Loucy (cell line): ENCODE measurements around the gene PCBP3.

Source experiments
- H2AFZ ChIP-seq: fragments of 200-600 bp; sonication (generic); 2 replicates; pipeline ENCODE4 v1.6.0; 2016; ENCODE audit warnings: antibody characterized with exemption, mild to moderate bottlenecking, low read length, moderate library complexity
- H3F3A ChIP-seq: fragments of 200-600 bp; 2 replicates; pipeline ENCODE4 v1.6.0; 2016; ENCODE audit warnings: antibody characterized with exemption, low read depth, mild to moderate bottlenecking
- H3K27me3 ChIP-seq: fragments of 200-600 bp; sonication (generic); 2 replicates; pipeline ENCODE4 v1.6.1; 2014; ENCODE audit warnings: low read length, mild to moderate bottlenecking; ENCODE audit not compliant: insufficient read depth, poor library complexity, severe bottlenecking
- H3K36me3 ChIP-seq: fragments of 200-600 bp; sonication (generic); 2 replicates; pipeline ENCODE4 v1.6.1; 2016; ENCODE audit warnings: low read length; ENCODE audit not compliant: insufficient read depth
- H3K4me1 ChIP-seq: fragments of 200-600 bp; sonication (generic); 2 replicates; pipeline ENCODE4 v1.5.1; 2014; ENCODE audit warnings: low read length, mild to moderate bottlenecking; ENCODE audit not compliant: insufficient read depth, poor library complexity, severe bottlenecking
- H3K4me2 ChIP-seq: fragments of 200-600 bp; sonication (generic); 2 replicates; pipeline ENCODE4 v1.6.0; 2014; ENCODE audit warnings: antibody characterized with exemption, low read length, low read depth, mild to moderate bottlenecking; ENCODE audit not compliant: poor library complexity, severe bottlenecking
- H3K4me3 ChIP-seq: fragments of 200-600 bp; sonication (generic); 2 replicates; pipeline ENCODE4 v1.5.1; 2014; ENCODE audit warnings: low read length, mild to moderate bottlenecking, mixed read lengths; ENCODE audit not compliant: poor library complexity, severe bottlenecking
- H3K79me2 ChIP-seq: fragments of 200-600 bp; sonication (generic); 2 replicates; pipeline ENCODE4 v1.6.1; 2014; ENCODE audit warnings: low read length; ENCODE audit not compliant: insufficient read depth
- H3K9ac ChIP-seq: fragments of 200-600 bp; sonication (generic); 2 replicates; pipeline ENCODE4 v1.6.0; 2014; ENCODE audit warnings: mild to moderate bottlenecking, low read depth, low read length, moderate library complexity; ENCODE audit not compliant: poor library complexity, severe bottlenecking
- H3K9me2 ChIP-seq: fragments of 200-600 bp; sonication (generic); replicated peaks from 2 replicates; pipeline ENCODE4 v1.6.1; 2016; ENCODE audit warnings: low read depth, low read length, mixed read lengths
- H3K9me3 ChIP-seq: fragments of 200-600 bp; sonication (generic); 2 replicates; pipeline ENCODE4 v1.6.1; 2014; ENCODE audit warnings: mild to moderate bottlenecking, antibody characterized with exemption, low read length, low read depth; ENCODE audit not compliant: insufficient read depth
- H4K20me1 ChIP-seq: fragments of 200-600 bp; sonication (generic); 2 replicates; pipeline ENCODE4 v1.6.0; 2014; ENCODE audit warnings: antibody characterized with exemption, low read length, mild to moderate bottlenecking; ENCODE audit not compliant: insufficient read depth, poor library complexity, severe bottlenecking
- EZH2phosphoT487 ChIP-seq: fragments of 200-600 bp; IDR thresholded peaks from 2 replicates; pipeline ENCODE4 v1.6.1; 2018; ENCODE audit warnings: antibody characterized with exemption, mild to moderate bottlenecking, moderate library complexity, borderline replicate concordance
- TF ChIP-seq, protein P1 (sequence below): fragments of 200-600 bp; sonication (generic); conservative IDR thresholded peaks from 2 replicates; pipeline ENCODE4 v1.5.1; 2014; ENCODE audit warnings: mild to moderate bottlenecking, antibody characterized with exemption, low read length

Gene PCBP3

DNA sequence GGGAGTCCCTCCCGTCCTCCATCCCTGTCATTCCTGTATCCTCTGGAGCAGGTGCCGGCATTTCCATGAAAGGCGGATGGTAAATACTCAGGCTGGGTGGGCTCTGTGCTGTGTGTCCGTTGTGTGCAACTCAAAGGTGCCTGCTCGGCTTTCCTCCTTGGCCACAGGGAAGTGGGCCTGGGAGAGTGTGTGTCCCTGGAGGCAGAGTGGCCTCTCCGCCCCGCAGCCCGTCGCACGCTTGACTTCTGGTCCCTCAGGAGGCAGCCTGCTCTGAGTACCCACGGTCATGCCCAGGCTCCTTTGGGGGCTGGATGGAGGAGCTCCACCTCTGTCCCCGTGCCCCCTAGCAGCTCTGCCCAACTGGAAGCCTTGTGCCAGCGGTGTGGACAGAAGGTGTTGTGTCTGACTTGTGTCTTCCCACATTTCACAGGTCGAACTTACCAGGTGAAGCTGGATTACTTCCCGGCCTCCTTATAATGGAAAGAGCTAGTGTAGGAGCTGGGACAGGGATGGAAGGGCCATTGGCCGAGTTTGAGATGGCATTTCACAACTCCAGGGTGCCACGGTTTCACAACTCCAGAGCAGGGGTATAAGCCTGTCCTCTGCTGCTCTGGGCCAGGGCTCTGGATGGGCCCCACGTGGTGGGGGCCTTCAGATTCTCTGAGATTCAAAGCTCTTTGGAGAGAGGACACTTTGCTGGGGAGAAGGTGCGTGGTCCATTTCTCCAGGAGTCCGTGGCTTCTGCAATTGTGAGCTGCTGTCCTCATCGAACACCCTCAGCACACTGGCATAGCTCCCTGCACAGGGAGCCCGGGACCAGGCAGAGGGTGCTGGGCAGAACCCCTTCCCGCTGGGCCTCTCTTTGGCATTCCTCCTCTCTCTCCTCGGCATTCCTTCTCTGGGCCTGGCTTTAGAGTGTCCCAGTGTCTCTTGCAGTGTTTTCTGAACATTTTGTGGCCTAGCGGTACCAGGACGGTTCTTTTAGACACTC is 185.3 kb downstream of the PCBP3 start:
- no peak for TF ChIP-seq EZH2phosphoT487
- TF ChIP-seq, protein P1, sequence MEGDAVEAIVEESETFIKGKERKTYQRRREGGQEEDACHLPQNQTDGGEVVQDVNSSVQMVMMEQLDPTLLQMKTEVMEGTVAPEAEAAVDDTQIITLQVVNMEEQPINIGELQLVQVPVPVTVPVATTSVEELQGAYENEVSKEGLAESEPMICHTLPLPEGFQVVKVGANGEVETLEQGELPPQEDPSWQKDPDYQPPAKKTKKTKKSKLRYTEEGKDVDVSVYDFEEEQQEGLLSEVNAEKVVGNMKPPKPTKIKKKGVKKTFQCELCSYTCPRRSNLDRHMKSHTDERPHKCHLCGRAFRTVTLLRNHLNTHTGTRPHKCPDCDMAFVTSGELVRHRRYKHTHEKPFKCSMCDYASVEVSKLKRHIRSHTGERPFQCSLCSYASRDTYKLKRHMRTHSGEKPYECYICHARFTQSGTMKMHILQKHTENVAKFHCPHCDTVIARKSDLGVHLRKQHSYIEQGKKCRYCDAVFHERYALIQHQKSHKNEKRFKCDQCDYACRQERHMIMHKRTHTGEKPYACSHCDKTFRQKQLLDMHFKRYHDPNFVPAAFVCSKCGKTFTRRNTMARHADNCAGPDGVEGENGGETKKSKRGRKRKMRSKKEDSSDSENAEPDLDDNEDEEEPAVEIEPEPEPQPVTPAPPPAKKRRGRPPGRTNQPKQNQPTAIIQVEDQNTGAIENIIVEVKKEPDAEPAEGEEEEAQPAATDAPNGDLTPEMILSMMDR, result no peak
- no peaks in the 10 kb centered on the region for H3K9me2 ChIP-seq
- no peaks in the 10 kb centered on the region for H3K36me3 ChIP-seq
- H3K4me1 ChIP-seq, result peaks cover 5% of the 10 kb centered on the region
- H3K4me3 ChIP-seq, result no peak overlapping the region
- no peaks in the 10 kb centered on the region for H4K20me1 ChIP-seq
- H3K4me2 ChIP-seq, result no peak overlapping the region
- H3F3A ChIP-seq, result no peaks in the 10 kb centered on the region
- no peak overlapping the region for H3K9ac ChIP-seq
- no peaks in the 10 kb centered on the region for H3K27me3 ChIP-seq
- no peaks in the 10 kb centered on the region for H3K9me3 ChIP-seq
- no peak overlapping the region for H2AFZ ChIP-seq
- H3K79me2 ChIP-seq, result no peaks in the 10 kb centered on the region

DNA sequence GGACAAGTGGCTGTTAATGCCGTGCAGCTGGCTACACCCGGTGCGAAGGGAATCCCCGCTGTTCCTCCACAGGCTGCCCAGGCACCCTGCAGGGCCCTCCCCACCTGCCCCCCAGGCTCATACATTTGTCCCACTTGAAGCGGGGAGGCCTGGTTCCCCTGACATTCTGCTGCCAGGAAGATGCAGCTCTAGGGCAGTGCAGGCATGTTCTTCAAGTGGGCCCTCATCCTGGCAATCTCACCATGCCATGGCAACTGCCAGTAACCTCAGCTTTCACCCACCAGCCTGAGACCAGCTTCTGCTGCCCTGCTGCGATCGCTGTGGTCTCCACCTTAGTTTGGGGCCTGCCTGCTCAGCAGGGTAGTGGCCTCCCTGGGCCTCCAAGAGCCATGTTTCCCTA is 186.1 kb downstream of the PCBP3 start:
- H3K4me3 ChIP-seq, result no peak overlapping the region
- no peaks in the 10 kb centered on the region for H3K9me2 ChIP-seq
- H3K79me2 ChIP-seq, result no peaks in the 10 kb centered on the region
- no peak overlapping the region for H3K9ac ChIP-seq
- no peaks in the 10 kb centered on the region for H3K36me3 ChIP-seq
- no peak for TF ChIP-seq EZH2phosphoT487
- TF ChIP-seq, protein P1, result no peak
- no peaks in the 10 kb centered on the region for H4K20me1 ChIP-seq
- no peak overlapping the region for H3K4me2 ChIP-seq
- peaks cover 5% of the 10 kb centered on the region for H3K4me1 ChIP-seq
- H3F3A ChIP-seq, result no peaks in the 10 kb centered on the region
- no peaks in the 10 kb centered on the region for H3K9me3 ChIP-seq
- no peaks in the 10 kb centered on the region for H3K27me3 ChIP-seq
- H2AFZ ChIP-seq, result no peak overlapping the region

DNA sequence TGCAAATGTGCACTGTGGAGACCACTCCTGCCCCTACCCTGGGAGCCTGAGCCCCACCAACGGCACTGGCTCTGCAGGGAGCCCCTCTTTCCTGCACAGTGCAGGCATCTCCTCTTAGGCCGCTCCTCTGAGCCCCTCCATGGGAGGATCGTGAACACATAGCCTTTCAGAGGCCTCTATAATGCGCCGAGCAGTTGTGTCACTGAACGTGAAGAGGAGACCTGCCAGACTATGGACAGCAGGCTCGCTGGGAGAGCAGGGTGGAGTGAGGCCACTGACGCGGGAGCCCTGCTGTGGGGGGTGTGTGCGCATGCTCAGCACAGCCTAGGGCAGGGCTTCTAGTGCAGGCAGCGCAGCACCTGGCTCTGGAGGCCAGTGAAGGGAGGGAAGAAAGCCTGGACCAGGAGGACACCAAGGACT is 186.7 kb downstream of the PCBP3 start:
- no peaks in the 10 kb centered on the region for H3F3A ChIP-seq
- H3K79me2 ChIP-seq, result no peaks in the 10 kb centered on the region
- no peak overlapping the region for H3K4me3 ChIP-seq
- no peak overlapping the region for H3K4me2 ChIP-seq
- H3K9me3 ChIP-seq, result no peaks in the 10 kb centered on the region
- no peak for TF ChIP-seq EZH2phosphoT487
- TF ChIP-seq, protein P1, result no peak
- H2AFZ ChIP-seq, result no peak overlapping the region
- H4K20me1 ChIP-seq, result no peaks in the 10 kb centered on the region
- no peaks in the 10 kb centered on the region for H3K9me2 ChIP-seq
- no peaks in the 10 kb centered on the region for H3K27me3 ChIP-seq
- no peaks in the 10 kb centered on the region for H3K36me3 ChIP-seq
- H3K4me1 ChIP-seq, result peaks cover 5% of the 10 kb centered on the region
- H3K9ac ChIP-seq, result no peak overlapping the region
